ENCODE measurements around the gene TRIM52. TPM values are rescaled to one million over a fixed set of nuclear protein-coding genes. Genes with fewer than 3 reads are reported as not detected.

The TRIM52 gene
- total and polyA plus RNA-seq, 9 of the 15 experiments (the other 6 are each of a cell fraction or from before 2014, with no cell fraction given), result 3.3 to 21.9 (median 13.5) TPM

GRCh38 chr5:181234455-181235306 lies 26.3 kb downstream of the TRIM52 start (continued):
- TF ChIP-seq MAFK (IDR thresholded peaks at IDR 0.05; ENCODE audit: low read length) (no peak), PML (IDR thresholded peaks at IDR 0.05; ENCODE audit: low read length) (0 out of 2 replicates have a peak, but pooled peaks have one; percentile 3), MYNN (IDR thresholded peaks at IDR 0.05) (peak; percentile 78), MYNN (CRISPR knock-in tag; IDR thresholded peaks at IDR 0.05) (no peak)

- CTCF ChIA-PET (ENCODE audit: low intra/inter-chr PET ratio), result no interaction called here
- DNase-seq (ENCODE audit: extremely low read depth in 1 of 4, low spot score in 3 of 4), result peak in 2 of 4 experiments; percentile 11 to 16
- POLR2A ChIA-PET, result interaction anchor here (0.5 to 5.3 kb wide), 5 partner anchors 9 to 37 kb away, joined by 3 to 55 read pairs (median 5); partner anchors contain the start of gene TRIM41
- H3K79me2 ChIP-seq (ENCODE audit: control insufficient read depth, insufficient read depth, low read length), result peaks cover 18% of the 10 kb centered on the region
- H3K27me3 ChIP-seq (ENCODE audit: control insufficient read depth in 2 of 2, insufficient read depth in 2 of 2, low read length in 2 of 2), result no peaks in the 10 kb centered on the region
- H3K27ac ChIP-seq (ENCODE audit: extremely low read depth, low read depth, low read length), result no peak overlapping the region
- peaks cover under 1 to 15% of the 10 kb centered on the region in 2 experiments; a peak in 4 of 5 replicates for H3K4me1 ChIP-seq (replicated peaks in 1 of 2; ENCODE audit: control insufficient read depth in 2 of 2, insufficient read depth in 2 of 2, low read length in 2 of 2)
- WGBS (ENCODE audit: insufficient coverage, low coverage, missing lambda C conversion rate), result 92% methylated on average over 2 of the region's 24 CpGs
- peaks cover 95% of the 10 kb centered on the region for H3K36me3 ChIP-seq (ENCODE audit: control insufficient read depth, insufficient read depth, low read length)
- H4K20me1 ChIP-seq (replicated peaks; ENCODE audit: control insufficient read depth, insufficient read depth, low read length), result peaks cover 33% of the 10 kb centered on the region
- in situ Hi-C loops (cut with MboI), result no loop called here
- no peak; the same call in 1 of the 3 replicates for ATAC-seq
- peak overlapping the region in 1 of 2 experiments; percentile 4; a peak in 2 of 4 replicates for H3K9ac ChIP-seq (ENCODE audit: insufficient read depth in 1 of 2, low read depth in 2 of 2, low read length in 2 of 2)
- H2AFZ ChIP-seq (ENCODE audit: low read depth, low read length), result no peak overlapping the region
- no peak overlapping the region for H3K4me3 ChIP-seq
- H3K9me3 ChIP-seq (replicated peaks; ENCODE audit: control insufficient read depth, insufficient read depth, low read depth, low read length), result no peaks in the 10 kb centered on the region
- H3K9me1 ChIP-seq (ENCODE audit: control insufficient read depth, insufficient read depth, low read length), result peaks cover 3% of the 10 kb centered on the region
- no peak for FAIRE-seq
- no TSS peak for BruUV-seq (replicated peaks)
- intact Hi-C loops (cut with micrococcal nuclease), result no loop called here
- no peak overlapping the region for H3K4me2 ChIP-seq (ENCODE audit: insufficient read depth, low read length)
- TF ChIP-seq ETV1 (tag; conservative IDR thresholded peaks at IDR 0.05; ENCODE audit: low read depth) (no peak), EGR1 (conservative IDR thresholded peaks at IDR 0.05) (no peak), MEF2D (tag; conservative IDR thresholded peaks at IDR 0.05; ENCODE audit: low read depth) (no peak), NUFIP1 (IDR thresholded peaks at IDR 0.05; ENCODE audit: partially characterized antibody) (no peak), FOXP4 (CRISPR knock-in tag; IDR thresholded peaks at IDR 0.05; ENCODE audit: borderline replicate concordance) (0 out of 2 replicates have a peak, but pooled peaks have one; percentile 22), RB1 (IDR thresholded peaks at IDR 0.05; ENCODE audit: low read depth) (no peak), NFE2 (IDR thresholded peaks at IDR 0.05; ENCODE audit: low read depth) (no peak), CAMTA2 (CRISPR knock-in tag; conservative IDR thresholded peaks at IDR 0.05) (no peak), GATA2 (CRISPR knock-in tag; IDR thresholded peaks at IDR 0.05) (no peak), PHB (CRISPR knock-in tag; IDR thresholded peaks at IDR 0.05) (no peak), VEZF1 (CRISPR knock-in tag; IDR thresholded peaks at IDR 0.05) (no peak), SUPT5H (IDR thresholded peaks at IDR 0.05) (no peak), CHD1 (IDR thresholded peaks at IDR 0.05; ENCODE audit: low read length) (no peak), FIP1L1 (IDR thresholded peaks at IDR 0.05; ENCODE audit: low read depth, low read length, poor library complexity, severe bottlenecking) (peak; percentile 39)
Measured at GRCh38 chr5:181233801-181234454, 27.0 kb downstream of the TRIM52 start.
